A673 (cell line): Measurements from ENCODE around the gene RAB22A.

Source experiments
- EZH2 ChIP-seq: fragments of 200-600 bp; sonication (generic); IDR thresholded peaks from 2 replicates; pipeline ENCODE4 v1.6.1; 2017; ENCODE audit warnings: borderline replicate concordance, low read depth, mild to moderate bottlenecking, mixed read lengths, antibody characterized with exemption, low read length; ENCODE audit not compliant: poor library complexity, severe bottlenecking
- TF ChIP-seq, protein P1 (sequence below): fragments of 300-800, 200-600 bp; sonication (generic); conservative IDR thresholded peaks from 2 replicates; pipeline ENCODE4 v1.5.1; 2017; ENCODE audit warnings: low read depth, mild to moderate bottlenecking, antibody characterized with exemption, low read length, moderate library complexity, mixed read lengths

DNA sequence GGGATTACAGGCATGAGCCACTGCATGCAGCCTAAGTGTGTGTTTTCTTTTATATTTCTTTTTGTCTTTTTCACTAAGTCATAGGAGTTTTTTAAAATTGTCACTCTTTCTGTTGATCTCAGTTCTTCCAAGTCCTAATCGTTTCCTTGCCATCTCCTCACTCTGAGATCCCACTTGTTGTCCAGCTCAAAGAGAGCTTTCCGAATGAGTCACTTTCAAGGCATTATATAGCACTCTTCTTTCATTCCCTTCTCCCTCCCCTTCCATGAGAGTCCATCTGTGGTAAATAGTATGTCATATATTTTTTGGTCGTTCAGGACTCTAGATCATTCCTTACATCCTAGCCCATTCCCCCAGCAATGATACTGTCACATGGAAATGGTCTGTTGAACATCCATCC, 83.8 kb downstream of the RAB22A start:
- TF ChIP-seq, protein P1, sequence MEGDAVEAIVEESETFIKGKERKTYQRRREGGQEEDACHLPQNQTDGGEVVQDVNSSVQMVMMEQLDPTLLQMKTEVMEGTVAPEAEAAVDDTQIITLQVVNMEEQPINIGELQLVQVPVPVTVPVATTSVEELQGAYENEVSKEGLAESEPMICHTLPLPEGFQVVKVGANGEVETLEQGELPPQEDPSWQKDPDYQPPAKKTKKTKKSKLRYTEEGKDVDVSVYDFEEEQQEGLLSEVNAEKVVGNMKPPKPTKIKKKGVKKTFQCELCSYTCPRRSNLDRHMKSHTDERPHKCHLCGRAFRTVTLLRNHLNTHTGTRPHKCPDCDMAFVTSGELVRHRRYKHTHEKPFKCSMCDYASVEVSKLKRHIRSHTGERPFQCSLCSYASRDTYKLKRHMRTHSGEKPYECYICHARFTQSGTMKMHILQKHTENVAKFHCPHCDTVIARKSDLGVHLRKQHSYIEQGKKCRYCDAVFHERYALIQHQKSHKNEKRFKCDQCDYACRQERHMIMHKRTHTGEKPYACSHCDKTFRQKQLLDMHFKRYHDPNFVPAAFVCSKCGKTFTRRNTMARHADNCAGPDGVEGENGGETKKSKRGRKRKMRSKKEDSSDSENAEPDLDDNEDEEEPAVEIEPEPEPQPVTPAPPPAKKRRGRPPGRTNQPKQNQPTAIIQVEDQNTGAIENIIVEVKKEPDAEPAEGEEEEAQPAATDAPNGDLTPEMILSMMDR = no peak
- TF ChIP-seq EZH2 = no peak
